CD1c-positive myeloid dendritic cell (primary cell): Measurements from ENCODE around the gene MTO1.
"Not testable (repeated sequence)": the region's sequence is repeated elsewhere in the genome, so short reads cannot be mapped to it uniquely, and the experiment has no call there.

Source experiments
- DNase-seq: peaks from one replicate; pipeline ENCODE4 v3.0.0-alpha.2; 2016; ENCODE audit errors: extremely low spot score

Gene MTO1

GRCh38 chr6:73503027-73503772 is 41.7 kb downstream of the MTO1 start:
- peak; percentile 71 for DNase-seq

- DNase-seq: no peak
These were observed 42.6 kb downstream of the MTO1 start for GRCh38 chr6:73504160-73504559.

GRCh38 chr6:73505142-73505541 is 43.6 kb downstream of the MTO1 start:
- no peak for DNase-seq

GRCh38 chr6:73505705-73506104 is 44.2 kb downstream of the MTO1 start:
- not testable (repeated sequence) for DNase-seq

GRCh38 chr6:73506246-73506645 is 44.7 kb downstream of the MTO1 start:
- DNase-seq: peak; percentile 65

- DNase-seq: no peak
These were observed 47.2 kb downstream of the MTO1 start for GRCh38 chr6:73508776-73509175.

GRCh38 chr6:73509851-73510250 is 48.3 kb downstream of the MTO1 start:
- DNase-seq: no peak

GRCh38 chr6:73511796-73512195 is 50.3 kb downstream of the MTO1 start:
- DNase-seq: no peak

- no peak for DNase-seq
These were observed 51.9 kb downstream of the MTO1 start for GRCh38 chr6:73513496-73513854.

GRCh38 chr6:73514746-73515110 is 53.2 kb downstream of the MTO1 start:
- no peak for DNase-seq

GRCh38 chr6:73515204-73515655 is 53.7 kb downstream of the MTO1 start:
- peak; percentile 78 for DNase-seq

GRCh38 chr6:73516514-73517489 is 55.3 kb downstream of the MTO1 start:
- DNase-seq: peak; percentile 56

GRCh38 chr6:73518100-73518981 is 56.8 kb downstream of the MTO1 start:
- not testable (repeated sequence) for DNase-seq

GRCh38 chr6:73518982-73519881 is 57.7 kb downstream of the MTO1 start:
- not testable (repeated sequence) for DNase-seq

GRCh38 chr6:73519926-73520687 is 58.6 kb downstream of the MTO1 start:
- DNase-seq: peak; percentile 93

GRCh38 chr6:73520688-73521350 is 59.3 kb downstream of the MTO1 start, which contains the start of gene EEF1A1:
Gene EEF1A1, minus strand, starts transcription at chr6:73521032. Its CDS starts 1,006 bp downstream, at chr6:73520026.
- peak; percentile 100 for DNase-seq

GRCh38 chr6:73521351-73521985 is 59.9 kb downstream of the MTO1 start:
- no peak for DNase-seq

- DNase-seq: peak; percentile 81
These were observed 62.0 kb downstream of the MTO1 start for GRCh38 chr6:73523434-73524123.
